NCI-H774 (cell line): ENCODE results near the gene MARCHF10.

Experiments
- DNase-seq: peaks from one replicate; lab custom pipeline; 2025; lab: John Stamatoyannopoulos, UW

MARCHF10 gene

DNA sequence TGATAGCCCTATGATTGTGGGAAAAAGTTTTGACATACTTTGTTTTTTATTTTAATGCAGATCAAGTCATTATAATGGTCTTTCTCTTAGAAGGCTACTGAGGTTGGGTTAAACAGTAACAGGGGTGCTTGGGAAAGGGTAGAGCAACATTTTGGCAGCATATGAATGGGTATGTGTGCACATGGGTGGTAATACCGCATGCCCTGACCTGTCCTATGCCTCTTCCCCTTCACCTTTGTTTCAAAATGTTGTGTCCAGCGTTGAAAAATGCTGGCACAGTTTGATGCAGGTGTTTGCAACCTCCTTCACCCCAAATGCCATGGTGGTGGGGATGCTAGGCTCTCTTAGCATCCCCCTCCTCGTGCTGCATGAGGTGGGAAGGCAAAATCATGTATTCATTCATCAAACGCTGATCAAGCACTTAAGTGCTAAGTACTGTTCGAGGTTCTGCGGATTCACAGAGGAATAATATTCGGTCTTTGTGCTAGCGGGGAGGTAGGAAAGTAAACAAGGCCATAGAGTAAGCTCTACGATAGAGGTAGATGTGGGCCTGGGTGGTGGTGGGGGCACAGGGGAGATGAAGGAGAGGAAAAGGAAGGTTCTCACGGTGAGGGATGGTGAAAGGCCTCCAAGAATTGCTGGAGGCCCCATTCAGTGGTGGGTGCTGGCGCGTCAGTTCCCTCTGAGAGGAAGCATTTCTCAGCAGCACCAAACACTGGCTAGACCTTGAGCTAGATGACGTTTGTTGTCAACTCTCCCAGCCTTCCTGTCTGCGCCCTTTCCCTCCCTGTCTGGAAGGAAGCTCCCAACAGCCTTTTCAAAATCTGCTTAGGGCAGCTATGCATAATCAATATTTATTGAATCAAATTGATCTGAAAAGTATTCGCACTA lies 13.3 kb upstream of the MARCHF10 start:
- DNase-seq, result no peak

DNA sequence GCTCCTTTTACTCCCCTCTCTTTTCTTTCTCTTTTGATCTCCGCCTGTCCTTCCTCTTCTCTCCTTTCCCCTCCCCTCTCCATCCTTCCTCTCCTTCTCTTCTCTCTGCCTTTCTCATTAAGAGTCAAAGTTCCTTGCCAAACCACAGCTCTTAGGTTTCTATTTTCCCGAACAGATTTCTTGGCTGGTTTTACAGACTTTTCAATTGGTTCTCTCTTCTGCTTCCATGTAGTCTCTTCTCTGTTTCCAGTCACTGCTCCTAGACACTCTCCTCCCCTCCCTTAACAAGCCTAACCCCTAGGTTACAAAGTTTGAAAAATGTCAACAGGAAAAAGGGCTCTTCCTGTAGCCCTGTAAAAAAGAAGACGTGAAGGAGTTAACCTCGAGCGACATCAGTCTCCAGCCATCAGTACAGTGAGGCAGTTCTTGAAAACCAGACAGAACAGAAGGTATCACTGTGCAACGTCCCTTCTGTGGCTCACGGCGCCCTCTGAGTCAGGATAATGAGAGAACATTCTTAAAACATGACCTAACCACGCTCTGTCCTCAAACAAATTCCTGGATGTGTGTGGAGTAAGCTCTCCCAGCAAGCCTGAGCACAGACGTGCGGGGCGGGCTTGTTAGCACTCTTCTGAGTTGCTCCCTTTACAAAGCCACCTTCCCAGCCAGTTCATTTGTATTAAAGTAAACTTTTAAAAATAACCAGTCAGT lies 11.6 kb upstream of the MARCHF10 start:
- peak; percentile 10 for DNase-seq

DNA sequence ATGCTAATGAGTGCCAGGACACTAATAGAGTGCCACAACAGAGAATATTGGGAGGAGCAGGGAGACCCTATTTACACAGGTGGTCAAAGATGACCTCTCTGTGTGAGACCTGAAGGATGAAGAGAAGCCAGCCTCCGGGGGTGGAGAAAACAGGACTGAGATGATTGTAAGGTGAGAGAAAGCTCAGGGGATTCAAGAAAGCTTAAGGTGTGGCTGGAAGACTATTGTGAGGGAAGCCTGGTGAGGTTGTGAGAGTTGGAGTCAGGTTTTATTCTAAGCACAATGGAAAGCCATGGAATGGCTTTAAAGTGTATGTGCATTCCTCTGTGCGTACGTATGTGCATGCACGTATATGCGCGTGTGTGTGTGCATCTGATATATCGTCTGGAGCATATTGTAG lies 10.4 kb upstream of the MARCHF10 start:
- no peak for DNase-seq

DNA sequence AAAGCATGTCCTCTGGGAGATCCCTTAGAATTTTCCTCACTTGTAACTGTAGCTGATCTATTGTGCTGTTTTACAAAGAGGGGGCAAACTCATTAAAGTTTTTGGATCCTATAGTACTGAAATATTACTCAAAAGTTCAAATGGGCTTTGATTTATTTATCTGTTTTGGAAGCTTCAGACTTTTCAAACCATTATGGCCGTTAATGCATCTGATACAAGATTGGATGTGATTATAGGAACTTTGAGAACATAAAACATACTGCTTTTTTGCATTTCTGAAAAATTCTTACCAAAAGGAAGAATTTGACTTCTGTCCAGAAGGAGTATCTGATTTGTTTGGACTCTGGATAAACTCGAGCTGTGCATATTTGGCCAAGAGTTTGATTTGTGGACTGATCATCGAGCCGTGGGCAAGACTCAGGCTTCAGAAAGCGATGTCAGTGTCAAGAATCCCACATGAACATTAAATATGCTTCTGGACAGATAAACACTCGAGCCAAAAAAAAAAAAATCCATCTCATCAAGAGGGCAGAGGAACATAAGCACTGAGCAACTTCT lies 8.2 kb upstream of the MARCHF10 start:
- no peak for DNase-seq

DNA sequence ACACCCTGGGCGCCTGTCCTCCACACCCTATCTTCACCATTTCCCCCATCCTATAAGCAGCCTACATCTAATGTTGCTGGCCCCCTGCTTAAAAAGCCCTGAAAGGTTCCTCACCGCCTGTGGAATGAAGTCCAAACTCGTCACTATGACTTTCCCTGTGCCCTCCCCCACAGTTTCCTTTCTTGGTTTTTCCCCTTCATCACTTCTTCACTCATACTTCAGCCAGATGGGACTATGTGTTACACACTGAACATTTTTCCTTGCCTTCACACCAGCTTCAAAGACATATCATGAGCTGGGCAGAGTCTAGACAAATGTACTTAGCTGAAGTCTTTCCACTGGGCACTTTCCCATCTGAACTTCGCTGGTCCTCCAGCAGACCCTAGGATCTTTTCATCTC lies 1.5 kb upstream of the MARCHF10 start:
- DNase-seq, result no peak

DNA sequence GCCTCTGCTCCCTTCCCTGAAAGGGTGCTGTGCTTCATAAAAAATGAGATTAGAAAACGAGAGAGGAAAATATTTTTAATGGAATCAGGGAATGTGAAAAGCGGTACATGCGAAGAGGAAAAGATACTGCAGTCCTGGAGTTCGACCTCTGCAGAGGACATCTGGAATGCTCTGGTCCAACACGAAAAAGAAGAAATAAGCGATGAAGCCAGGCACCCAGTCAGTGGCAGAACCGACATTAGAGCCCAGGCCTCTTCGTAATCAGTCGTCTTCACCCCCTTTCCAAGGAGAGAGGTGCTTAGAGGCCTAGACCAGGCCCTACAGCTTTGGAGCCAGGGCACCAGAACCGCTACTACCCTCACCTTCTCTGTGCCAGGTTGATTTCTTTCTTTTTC lies 459 bp upstream of the MARCHF10 start:
- DNase-seq, result no peak

DNA sequence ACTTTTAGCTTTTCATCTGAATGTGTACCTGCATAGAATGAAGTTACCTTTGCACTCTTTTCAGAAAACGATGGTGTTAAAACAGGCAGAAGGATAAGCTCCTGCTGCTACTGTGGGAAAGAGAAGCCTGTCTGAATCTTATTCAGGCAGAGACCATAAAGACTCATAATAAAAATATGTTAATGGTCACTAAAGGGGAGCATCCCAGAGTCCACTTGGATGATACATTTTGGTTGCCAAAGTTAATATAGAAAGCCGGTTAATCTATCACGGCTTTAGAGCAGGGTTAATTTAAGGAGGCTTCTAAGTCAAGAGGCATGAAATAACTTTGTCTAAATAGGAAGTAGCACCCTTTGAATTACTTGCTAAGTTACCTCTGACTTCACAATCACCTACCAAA lies 2.9 kb downstream of the MARCHF10 start:
- DNase-seq, result no peak

DNA sequence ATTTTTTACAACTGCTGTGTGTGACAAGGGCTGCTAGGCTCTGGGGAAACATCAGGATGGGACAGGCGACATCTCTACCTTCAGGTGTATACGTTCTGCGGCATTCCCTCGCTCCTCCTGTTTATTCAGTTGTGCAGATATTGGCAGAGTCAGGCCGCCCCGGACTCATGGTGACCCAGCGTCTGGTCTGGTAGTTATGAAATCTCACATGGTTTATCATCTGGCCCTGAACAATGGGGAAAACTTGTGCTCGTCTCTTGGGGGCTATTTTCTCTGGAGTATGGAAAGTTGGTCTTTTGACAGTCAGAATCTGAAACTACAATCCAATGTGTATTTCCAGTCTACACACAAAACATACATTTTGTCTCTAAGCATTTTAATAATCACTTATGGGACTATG lies 3.3 kb downstream of the MARCHF10 start:
- DNase-seq, result no peak

DNA sequence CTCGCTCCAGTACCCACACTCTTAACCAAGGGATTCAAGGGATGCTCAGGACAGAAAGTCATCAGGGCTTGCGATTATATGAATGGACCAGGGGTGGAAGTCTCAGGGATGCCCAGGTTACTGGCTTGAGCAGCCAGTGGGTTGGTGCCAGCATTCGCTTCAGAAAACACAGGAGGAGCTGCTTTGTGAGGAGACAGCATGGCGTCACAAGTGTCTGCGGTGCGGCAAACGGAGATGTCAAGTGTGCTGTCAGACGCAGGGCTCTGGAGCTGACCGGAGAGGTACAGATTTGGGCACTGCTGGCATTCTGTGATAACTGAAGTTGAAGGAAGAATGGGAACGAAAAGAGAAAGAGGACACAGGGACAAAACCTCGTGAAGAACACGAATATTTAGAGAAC lies 4.1 kb downstream of the MARCHF10 start:
- DNase-seq, result no peak

DNA sequence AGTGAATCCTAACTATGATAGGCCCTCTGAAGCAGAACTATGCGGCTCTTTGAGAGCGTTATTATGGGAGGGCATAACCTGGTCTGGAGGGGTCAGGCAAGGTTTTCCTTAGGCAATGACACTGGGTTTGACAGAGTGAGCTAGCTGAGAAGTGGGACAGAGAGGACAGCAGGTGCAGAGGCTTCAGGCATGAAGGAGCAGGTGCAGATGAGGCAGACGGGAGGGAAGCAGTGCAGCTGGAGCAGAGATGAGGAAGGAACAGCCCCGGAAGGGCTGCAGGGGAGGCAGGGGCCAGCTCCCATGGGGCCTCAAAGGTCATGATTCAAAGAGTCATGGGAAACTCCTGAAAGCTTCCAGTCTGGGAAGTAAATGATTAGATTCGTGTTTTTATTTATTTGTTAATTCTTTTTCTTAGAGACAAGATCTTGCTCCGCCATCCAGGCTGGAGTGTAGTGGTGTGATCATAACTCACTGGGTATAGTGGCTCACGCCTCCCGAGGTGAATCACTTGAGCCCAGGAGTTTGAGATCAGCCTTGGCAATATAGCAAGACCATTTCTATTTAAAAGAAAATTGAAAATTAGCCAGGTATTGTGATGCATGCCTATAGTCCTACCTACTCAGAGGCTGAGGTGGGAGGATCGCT lies 5.4 kb downstream of the MARCHF10 start:
- peak; percentile 62 for DNase-seq

DNA sequence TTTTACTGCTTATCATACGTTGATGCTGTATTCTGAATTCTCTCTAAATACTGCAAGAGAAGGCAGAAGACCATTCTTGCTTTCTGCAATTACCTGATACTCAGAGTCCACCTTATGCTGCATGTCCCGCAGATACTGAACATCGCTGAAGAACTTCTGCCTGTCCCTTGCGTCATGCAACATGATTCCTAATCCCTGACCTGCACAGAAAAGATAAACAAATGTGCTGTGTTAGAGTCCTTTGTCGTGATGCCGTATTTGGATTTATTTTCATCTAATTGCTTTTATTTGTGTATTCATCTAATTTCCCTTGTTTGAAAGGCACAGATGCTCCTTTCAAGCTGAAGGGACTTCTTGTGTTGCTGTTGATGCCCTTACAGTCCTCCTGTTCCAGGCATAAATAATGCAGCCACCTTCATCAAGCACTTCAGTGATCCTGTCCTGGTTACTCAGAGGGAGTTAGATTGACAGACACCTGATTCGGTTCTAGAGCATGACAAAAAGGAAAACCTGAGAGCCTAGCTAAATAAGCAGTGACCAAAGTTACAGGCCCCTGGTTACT lies 6.5 kb downstream of the MARCHF10 start:
- DNase-seq, result peak; percentile 40

DNA sequence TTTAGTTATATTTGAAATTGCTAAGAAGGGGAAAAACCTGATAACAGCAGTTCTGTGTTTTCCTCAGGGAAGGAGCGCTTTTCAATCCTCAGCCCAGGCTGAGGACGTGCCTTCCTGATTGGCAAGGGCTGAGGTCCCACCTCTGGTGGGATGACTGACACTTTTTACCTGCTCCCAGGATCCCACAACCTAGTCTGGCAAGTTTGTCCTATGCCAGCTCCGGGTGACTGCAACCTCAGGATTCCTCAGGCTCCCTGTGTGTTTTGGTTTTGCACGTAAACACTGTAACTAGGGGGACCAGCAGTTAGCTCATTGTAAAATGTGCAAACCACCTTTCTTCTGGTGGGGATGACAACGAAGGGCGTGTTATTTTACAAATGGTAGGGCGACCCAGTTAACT lies 7.5 kb downstream of the MARCHF10 start:
- peak; percentile 41 for DNase-seq

DNA sequence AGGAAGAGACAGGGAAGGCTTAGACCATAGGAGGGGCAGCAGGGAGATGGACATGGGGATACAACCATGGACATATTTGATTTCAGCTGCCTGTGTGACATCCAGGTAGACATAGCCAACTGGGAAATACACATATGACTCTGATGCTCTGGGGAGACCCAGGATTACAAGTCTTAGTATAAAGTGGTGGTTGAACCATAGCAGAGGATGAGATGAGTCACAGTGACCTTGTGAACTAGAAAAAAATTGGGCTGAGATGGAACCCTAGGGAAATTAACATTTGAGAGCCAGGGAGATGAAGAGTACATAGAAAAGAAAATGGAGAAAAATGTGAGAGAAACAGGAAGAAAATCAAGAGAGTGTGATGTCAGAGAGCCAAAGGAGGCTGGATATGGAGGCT lies 10.2 kb downstream of the MARCHF10 start:
- no peak for DNase-seq

DNA sequence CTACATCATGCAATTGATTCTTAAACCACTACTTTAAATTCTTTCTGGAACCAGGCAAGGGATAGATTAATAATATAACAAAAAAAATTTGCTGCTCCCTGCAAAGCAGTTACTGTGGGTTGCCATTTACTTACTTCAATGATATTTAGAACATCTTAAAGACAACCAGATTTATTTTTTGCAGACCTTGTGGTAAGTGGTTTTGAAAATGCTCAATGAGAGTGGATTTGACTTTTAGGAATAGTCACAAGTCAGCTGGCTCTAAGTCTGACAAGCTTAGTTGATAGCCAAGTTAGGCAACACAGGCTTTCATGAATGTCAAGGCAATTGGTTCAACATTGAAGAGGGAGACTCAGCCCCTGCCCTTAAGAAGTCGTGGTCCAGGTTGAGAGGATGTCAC lies 11.8 kb downstream of the MARCHF10 start:
- no peak for DNase-seq

DNA sequence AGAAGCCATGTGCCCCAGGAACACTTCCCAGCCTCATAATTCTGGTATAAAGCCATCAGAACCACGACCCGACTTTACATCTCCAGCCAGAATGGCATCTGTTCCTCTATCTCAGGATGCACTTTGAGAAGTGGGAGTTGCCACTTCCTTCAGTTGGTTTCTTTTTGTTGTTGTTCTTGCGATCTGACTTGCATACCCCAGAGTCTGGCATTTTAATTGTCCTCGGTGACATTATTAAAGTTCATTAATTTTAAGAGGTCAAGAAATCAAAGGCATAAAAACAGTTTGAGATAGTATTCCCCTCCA lies 13.5 kb downstream of the MARCHF10 start:
- DNase-seq, result no peak

DNA sequence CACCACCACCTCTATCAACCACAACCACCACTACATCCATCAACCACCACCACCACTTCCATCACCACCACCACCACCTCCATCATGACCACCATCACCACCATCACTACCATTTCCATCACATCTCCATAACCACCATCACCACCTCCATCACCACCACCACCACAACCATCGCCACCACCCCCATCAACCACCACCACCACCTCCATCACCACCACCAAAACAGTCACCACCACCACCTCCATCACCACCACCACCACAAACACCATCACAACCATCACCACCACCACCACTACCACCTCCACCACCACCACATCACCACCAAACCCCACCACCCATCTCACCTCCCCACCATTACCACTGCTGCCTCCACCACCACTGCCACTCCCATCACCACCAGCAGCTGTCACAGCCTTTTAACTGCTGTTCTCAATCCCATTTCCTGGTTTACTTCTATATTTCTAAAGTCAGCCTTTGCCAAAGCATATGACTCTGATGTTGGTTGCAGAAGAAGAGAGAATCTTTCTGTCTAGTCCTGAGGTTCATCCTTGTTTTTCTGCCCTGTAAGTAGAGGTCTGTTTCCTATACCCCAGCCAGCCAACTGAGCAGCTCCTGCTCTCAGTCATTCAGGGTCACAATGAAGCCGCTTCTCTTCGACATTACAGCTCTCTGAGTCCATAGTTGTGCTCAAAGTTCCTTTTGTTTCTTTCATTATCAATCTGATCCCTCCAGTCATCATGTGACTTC lies 14.0 kb downstream of the MARCHF10 start:
- no peak for DNase-seq

DNA sequence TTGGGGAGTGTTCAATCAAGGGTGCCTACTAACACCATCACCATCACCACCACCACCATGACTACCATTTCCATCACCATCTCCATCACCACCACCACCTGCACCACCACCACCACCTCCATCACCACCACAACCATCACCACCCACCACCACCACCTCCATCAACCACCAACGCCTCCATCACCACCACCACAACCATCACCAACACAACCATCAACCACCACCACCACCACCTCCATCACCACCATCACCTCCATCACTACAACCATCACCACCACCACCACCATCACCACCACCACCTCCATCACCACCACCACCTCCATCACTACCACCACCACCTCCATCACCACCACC lies 15.7 kb downstream of the MARCHF10 start:
- DNase-seq, result no peak

DNA sequence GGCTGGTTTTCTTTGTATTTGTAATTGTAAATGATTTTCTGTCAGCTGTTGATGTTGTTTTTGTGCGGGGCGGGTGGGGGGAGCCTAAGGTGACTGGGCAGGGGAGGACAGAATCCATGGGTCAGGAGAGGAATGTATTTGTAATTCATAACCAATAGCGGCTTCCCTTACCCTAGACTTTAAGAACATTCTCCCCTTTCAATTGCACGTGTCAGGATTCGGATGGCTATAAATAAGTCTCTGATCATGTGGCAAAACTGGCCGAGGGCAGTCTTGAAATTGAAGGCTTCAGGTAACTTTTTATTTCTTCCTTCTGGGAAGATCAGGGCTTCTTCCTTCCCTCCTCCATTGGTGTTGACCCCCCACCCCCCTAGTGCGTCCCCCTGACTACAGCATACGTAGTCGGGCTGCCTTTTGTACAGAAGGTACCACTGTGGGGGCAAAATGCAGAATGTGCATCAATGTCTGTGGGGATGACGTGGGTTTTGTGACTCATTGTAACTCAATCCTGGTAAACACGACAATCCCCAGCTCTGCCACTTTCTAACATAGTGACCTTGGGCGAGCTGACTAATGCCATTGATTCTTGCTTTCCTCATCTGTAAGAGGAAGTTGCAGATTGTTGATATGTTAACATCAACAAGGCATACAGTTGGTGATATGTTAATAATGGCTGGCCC lies 16.2 kb downstream of the MARCHF10 start:
- no peak for DNase-seq

DNA sequence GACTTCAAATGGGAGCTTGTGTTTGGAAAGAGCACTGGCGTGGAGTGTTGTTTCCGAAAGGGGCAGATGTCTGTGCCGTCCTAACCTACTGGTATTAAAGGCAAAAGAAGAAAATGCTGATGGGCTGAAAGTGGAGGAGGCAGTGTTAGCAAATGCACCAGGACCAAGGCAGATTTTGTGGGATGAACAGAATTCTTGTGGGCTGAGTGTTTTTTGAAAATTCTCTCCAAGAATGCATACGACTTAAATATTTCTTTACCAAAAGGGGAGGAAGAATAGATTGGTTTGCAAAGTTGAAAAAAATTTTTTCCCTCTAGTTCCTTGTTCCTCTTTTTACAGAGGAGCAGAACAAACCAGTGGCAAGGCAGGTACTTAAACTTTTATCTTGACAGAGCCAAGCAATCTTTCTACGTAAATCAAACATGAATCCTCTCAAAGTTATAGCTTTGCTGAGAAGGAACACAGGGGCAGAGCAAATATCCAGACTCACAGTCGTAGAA lies 16.8 kb downstream of the MARCHF10 start:
- DNase-seq, result no peak

DNA sequence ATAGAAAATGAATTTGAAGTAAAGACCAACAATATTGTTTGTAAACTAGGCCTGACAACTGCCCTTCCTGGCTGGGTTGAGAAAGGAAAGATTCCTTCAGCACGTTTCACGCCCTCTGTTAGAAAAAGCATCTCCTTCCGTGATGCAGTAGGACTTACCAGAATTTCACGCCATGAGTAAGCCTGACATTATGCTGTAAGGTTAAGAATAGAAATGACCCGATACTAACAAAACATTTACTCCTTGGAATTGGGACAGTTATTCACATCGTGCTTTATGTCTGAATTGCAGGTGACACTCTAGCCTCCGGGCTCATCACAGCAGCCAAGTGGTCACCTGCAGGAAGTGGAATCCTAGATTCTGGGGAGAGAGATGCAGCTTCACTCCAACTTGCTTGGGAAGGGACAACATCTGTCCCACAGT lies 17.5 kb downstream of the MARCHF10 start:
- no peak for DNase-seq

DNA sequence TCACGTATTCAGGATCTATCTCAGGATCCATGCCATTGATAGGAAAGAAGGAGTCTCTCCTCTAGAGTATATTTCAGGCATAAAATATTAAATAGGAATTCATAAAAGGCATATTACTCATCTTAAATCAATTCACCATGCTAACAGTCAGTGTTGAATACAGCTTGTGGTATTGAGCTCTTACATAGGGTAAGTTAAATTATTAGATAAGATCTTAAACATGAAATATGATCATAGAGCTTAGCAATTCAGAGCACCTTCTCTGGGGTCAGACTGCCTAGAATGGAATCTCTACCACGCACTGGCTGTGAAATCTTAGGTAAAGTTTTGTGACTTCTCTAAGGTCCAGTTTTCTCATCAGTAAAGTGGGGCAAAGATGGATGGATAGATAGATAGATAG lies 20.7 kb downstream of the MARCHF10 start:
- DNase-seq, result no peak
